Measurements from ENCODE around the gene B9D2.
A peak's percentile ranks its signal among the peaks of the same experiment; 100 is the strongest.

The B9D2 gene

GRCh38 chr19:41363753-41364523 is at the start of gene B9D2:
Gene B9D2 (minus strand): TSS chr19:41364149. CDS start chr19:41363519, 630 bp downstream.
- TF ChIP-seq CTCF (IDR thresholded peaks at IDR 0.05; ENCODE audit: low read depth, low read length, missing control alignments): no peak
- in situ Hi-C loops (cut with HindIII; ENCODE audit: low pct_ligation_motif_present, low sequenced_read_pairs): no loop called here
- DNase-seq: peak; percentile 98
- peak within 1 kb of the TSS; percentile 79 for H3K4me3 ChIP-seq (ENCODE audit: low read depth, low read length)
- no peaks in the 10 kb centered on the region for H3K36me3 ChIP-seq (replicated peaks)
- no peaks in the 10 kb centered on the region for H3K27me3 ChIP-seq (replicated peaks)
- H3K27ac ChIP-seq: peak within 1 kb of the TSS; percentile 100

- peaks cover 2% of the 10 kb centered on the region for H3K36me3 ChIP-seq (replicated peaks)
- H3K27ac ChIP-seq: no peak overlapping the region
- DNase-seq: no peak
- H3K4me3 ChIP-seq (ENCODE audit: low read depth, low read length): no peak overlapping the region
- in situ Hi-C loops (cut with HindIII; ENCODE audit: low pct_ligation_motif_present, low sequenced_read_pairs): no loop called here
- H3K27me3 ChIP-seq (replicated peaks): no peaks in the 10 kb centered on the region
- TF ChIP-seq CTCF (IDR thresholded peaks at IDR 0.05; ENCODE audit: low read depth, low read length, missing control alignments): no peak
Measured at GRCh38 chr19:41412953-41413352, 49.0 kb upstream of the B9D2 start.

GRCh38 chr19:41411968-41412265 is 48.0 kb upstream of the B9D2 start:
- no peak for DNase-seq
- Histone ChIP-seq H3K4me3 (ENCODE audit: low read depth, low read length) (no peak overlapping the region), H3K36me3 (replicated peaks) (peaks cover 2% of the 10 kb centered on the region), H3K27ac (no peak overlapping the region), H3K27me3 (replicated peaks) (no peaks in the 10 kb centered on the region)
- no peak for TF ChIP-seq CTCF (IDR thresholded peaks at IDR 0.05; ENCODE audit: low read depth, low read length, missing control alignments)
- in situ Hi-C loops (cut with HindIII; ENCODE audit: low pct_ligation_motif_present, low sequenced_read_pairs): no loop called here

- Histone ChIP-seq H3K4me3 (ENCODE audit: low read depth, low read length) (no peak overlapping the region), H3K27me3 (replicated peaks) (no peaks in the 10 kb centered on the region), H3K27ac (no peak overlapping the region), H3K36me3 (replicated peaks) (peaks cover 2% of the 10 kb centered on the region)
- in situ Hi-C loops (cut with HindIII; ENCODE audit: low pct_ligation_motif_present, low sequenced_read_pairs): no loop called here
- TF ChIP-seq CTCF (IDR thresholded peaks at IDR 0.05; ENCODE audit: low read depth, low read length, missing control alignments): no peak
- DNase-seq: no peak
Measured at GRCh38 chr19:41411100-41411967, 47.4 kb upstream of the B9D2 start.

- H3K4me3 ChIP-seq (ENCODE audit: low read depth, low read length): no peak overlapping the region
- no peak for TF ChIP-seq CTCF (IDR thresholded peaks at IDR 0.05; ENCODE audit: low read depth, low read length, missing control alignments)
- H3K27ac ChIP-seq: no peak overlapping the region
- peaks cover 2% of the 10 kb centered on the region for H3K36me3 ChIP-seq (replicated peaks)
- no peak for DNase-seq
- H3K27me3 ChIP-seq (replicated peaks): no peaks in the 10 kb centered on the region
- in situ Hi-C loops (cut with HindIII; ENCODE audit: low pct_ligation_motif_present, low sequenced_read_pairs): no loop called here
Measured at GRCh38 chr19:41410336-41411054, 46.5 kb upstream of the B9D2 start.
